Esophagus muscularis mucosa (tissue), 3 donors: ENCODE measurements around the gene FBP1.

Experiments used
- CTCF ChIP-seq, 3 experiments: fragments of 200-600 bp in 2 of 3; fragments of 450-650 bp in 1 of 3; sonication (generic) in 2 of 3; IDR thresholded peaks; one replicate each; pipeline ENCODE4 v1.5.1; 2017 to 2019; ENCODE audit warnings: antibody characterized with exemption in 3 of 3, mild to moderate bottlenecking in 2 of 3, moderate library complexity in 1 of 3
- POLR2AphosphoS5 ChIP-seq, 2 donors: sonication (generic); formaldehyde crosslinking; IDR thresholded peaks; one replicate each; pipeline ENCODE4 v1.6.1; 2017; ENCODE audit warnings: antibody characterized with exemption in 2 of 2

DNA sequence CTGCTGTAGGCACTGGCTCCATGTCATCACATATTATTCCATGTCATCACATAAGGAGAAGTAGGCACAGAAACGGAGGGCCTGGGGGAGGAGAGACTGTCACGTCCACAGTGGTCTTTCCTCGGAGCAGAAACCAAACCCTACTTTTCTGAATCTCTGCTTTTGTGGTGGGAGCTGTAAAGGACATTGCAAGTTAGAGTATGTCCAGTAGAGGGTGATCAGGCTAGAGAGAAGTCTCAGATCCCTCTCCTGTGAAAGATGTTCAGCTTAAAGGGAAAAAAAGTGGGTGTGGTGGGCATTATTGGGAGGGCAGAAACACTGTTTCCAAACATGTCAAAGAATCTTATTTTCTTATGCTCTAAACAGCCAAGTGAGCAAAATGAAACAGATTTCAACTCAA lies 26.3 kb downstream of the FBP1 start:
- no peak for TF ChIP-seq CTCF (IDR thresholded peaks at IDR 0.05)
- no peak for TF ChIP-seq POLR2AphosphoS5 (IDR thresholded peaks at IDR 0.05)
